HG03378 (cell line): ENCODE data around the gene HCK.
A peak's percentile ranks its signal among the peaks of the same experiment; 100 is the strongest.
"Not testable (repeated sequence)": the region's sequence is repeated elsewhere in the genome, so short reads cannot be mapped to it uniquely, and the experiment has no call there.

Experiments used
- ATAC-seq: cut with Tn5 transposase; IDR thresholded peaks from one replicate; pipeline ENCODE4 v1.9.1; 2021; ENCODE audit warnings: mild to moderate bottlenecking, moderate library complexity; ENCODE audit not compliant: unreplicated experiment

The HCK gene

GRCh38 chr20:32028647-32029372, 23.2 kb upstream of the HCK start:
- no peak for ATAC-seq

GRCh38 chr20:32029561-32029960, 22.5 kb upstream of the HCK start:
- no peak for ATAC-seq

GRCh38 chr20:32031007-32031958, 20.8 kb upstream of the HCK start:
- no peak for ATAC-seq

GRCh38 chr20:32033316-32033715, 18.7 kb upstream of the HCK start:
- no peak for ATAC-seq

- ATAC-seq: not testable (repeated sequence)
Observed at GRCh38 chr20:32033721-32034120, 18.3 kb upstream of the HCK start.

- ATAC-seq: no peak
Observed at GRCh38 chr20:32034581-32035425, 17.2 kb upstream of the HCK start.

GRCh38 chr20:32035426-32035779, 16.6 kb upstream of the HCK start:
- ATAC-seq: no peak

- no peak for ATAC-seq
Observed at GRCh38 chr20:32036252-32036651, 15.8 kb upstream of the HCK start.

- no peak for ATAC-seq
Observed at GRCh38 chr20:32036716-32037485, 15.1 kb upstream of the HCK start.

GRCh38 chr20:32037929-32038328, 14.1 kb upstream of the HCK start:
- no peak for ATAC-seq

- ATAC-seq: peak; percentile 62
Observed at GRCh38 chr20:32040142-32040953, 11.7 kb upstream of the HCK start.

- ATAC-seq: no peak
Observed at GRCh38 chr20:32045999-32046398, 6.0 kb upstream of the HCK start.

GRCh38 chr20:32050324-32050841, 1.7 kb upstream of the HCK start:
- ATAC-seq: no peak

- ATAC-seq: no peak
Observed at GRCh38 chr20:32050851-32051556, 1.0 kb upstream of the HCK start.

GRCh38 chr20:32051720-32052089, 337 bp upstream of the HCK start:
- ATAC-seq: no peak

- ATAC-seq: no peak
Observed at GRCh38 chr20:32052778-32053362, 828 bp downstream of the HCK start.

- no peak for ATAC-seq
Observed at GRCh38 chr20:32053648-32054047, 1.6 kb downstream of the HCK start.

- no peak for ATAC-seq
Observed at GRCh38 chr20:32056708-32057483, 4.9 kb downstream of the HCK start.
